ENCODE measurements around the gene NAALADL2.

The NAALADL2 gene

DNA sequence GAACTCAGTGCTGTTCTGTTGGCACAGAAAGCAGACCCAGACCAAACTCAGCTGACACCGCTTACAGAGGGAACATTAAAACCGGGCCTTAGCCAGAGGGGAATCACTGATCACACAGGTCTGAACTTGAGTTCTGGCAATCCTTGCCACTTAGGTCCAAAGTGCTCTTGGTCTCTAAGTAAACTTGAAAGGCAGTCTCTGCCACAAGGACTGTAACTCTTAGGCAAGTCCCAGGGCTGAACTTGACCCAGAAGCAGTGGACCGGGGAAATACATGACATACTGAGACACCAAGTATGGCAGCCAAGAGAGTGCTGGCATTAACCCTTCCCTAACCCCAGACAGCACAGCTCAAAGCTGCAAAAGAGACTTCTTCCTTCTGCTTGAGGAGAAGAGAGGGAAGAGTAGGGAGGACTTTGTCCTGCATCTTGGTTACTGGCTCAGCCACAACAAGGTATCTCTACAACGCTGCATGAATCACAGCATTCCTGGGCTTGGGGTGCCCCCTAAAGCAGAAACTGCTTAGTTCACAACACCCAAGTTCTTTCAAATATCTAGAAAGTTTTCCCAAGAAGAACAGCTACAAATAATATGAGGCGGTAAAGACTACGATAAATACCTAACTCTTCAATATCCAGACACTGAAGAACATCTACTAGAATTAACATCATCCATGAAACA lies 32.5 kb downstream of the NAALADL2 start:
- no peak for DNase-seq

- DNase-seq, result no peak
Observed at GRCh38 chr3:174907027-174907426, 47.9 kb downstream of the NAALADL2 start.

DNA sequence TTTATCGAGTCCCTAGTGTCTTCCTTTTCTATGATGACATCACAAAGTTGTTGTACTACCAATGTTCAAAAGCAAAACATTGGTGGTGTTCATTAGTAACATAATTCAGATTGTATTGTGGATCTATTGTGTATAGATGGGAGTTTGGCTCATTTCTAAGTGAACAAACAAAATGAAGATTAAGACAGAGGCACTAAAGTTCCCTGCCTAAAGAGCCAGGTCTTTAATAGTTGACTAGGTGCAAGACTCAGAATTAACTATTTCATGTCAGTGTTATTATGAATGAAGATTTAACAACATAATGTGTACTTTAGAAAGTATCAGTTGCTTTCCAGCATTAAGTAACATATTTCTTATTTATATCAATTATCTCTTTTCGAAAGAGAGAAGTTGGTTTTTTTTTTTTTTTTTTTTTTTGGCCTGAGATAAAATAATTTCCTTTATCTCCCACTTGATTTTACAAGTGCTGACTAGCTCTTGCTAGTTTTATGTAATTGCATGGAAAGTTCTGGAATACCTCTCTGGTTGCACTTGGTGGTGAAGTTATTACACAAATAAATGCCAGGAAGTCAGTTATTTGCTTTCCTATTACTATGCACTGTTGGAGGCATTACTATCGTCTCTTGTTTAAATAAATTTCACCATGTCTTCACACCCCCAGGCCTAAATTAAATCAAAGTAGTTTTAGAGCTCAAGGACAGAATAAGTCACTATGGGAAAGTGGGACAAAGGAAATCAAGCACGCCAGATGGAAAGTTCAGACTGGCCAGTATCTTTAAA lies 48.7 kb downstream of the NAALADL2 start:
- DNase-seq, result no peak

DNA sequence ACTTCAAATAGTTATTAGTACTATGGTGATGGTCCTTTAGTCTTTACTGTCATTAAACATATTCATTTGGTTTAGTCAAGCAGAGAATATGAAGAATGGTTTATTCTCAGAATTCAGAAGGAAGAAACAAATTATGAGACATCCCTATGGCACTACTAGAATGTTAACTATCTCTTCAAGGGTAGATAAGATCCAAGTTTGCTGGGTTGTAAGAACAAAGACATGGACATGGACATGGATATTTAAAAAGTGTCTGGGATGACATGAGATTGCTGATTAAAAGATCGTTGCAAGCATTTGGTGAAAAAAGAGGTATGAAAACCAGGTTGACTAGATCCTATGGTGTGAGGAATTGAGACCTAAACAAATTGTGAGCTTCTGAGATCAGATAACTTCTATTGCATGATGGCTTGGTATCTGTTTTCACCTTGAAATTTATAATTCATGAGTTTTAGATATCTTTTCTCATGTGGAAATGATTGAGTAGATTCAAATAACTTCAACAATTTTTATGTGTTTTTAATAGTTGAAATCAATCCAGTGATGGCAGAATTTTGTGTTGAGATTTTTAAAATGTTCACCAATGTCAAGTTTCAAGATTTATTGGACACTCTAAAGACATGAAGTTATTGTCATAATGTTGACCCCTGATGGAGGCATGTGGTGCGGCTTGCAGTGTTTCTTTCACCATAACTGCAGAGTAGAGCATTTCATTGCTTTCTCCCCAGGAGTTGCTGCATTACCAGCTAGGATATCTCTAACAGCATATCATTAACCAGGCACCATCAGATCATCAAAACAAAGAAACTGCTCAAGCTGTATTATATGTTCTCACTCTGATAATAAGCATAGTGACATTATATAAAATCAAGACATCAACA lies 72.6 kb downstream of the NAALADL2 start:
- DNase-seq, result no peak

GRCh38 chr3:174936590-174936989 lies 77.5 kb downstream of the NAALADL2 start:
- no peak for DNase-seq

DNA sequence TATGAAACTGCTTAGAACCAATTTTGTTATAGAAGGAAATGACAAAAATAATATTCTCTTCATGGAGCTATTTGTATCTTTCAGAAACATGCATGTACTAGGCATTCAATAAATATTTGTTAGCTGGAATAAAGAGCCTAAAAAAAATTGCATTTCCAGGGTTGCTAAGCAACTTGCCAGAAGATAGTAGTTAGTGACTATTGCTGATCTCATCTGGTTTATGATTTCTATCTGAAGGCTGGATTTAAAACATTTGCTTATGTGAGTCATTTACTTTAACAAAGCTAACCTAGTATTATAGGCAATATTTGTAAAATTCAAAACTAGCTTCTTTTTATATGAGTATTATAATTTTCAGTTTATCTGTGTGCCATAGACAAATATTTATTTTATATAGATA lies 78.3 kb downstream of the NAALADL2 start:
- DNase-seq, result no peak

DNA sequence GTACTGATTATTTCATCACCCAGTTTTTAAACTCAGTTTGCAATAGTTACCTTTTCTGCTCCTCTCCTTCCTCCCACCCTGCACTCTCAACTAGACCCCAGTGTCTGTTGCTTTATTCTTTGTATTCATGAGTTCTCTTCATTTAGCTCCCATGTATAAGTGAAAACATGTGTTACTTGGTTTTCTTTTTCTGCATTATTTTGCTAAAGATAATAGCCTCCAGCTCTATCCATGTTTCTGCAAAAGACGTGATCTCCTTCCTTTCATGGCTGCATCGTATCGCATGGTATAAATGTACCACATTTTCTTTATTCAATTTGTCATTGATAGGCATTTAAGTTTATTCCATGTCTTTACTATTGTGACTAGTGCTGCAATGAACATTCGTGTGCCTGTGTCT lies 79.0 kb downstream of the NAALADL2 start:
- DNase-seq, result no peak

DNA sequence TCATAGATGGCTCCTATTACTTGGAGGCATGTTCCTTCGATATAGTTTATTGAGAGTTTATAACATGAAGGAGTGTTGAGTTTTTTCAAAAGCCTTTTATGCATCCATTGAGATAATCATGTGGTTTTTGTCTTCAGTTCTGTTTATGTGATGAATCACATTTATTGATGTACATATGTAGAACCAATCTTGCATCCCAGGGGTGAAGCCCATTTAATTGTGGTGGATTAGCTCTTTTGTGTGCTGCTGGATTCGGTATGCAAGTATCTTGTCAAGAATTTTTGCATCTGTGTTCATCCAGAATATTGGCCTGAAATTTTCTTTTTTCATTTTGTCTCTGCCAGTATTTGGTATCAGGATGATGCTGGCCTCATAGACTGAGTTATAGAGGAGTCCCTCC lies 81.0 kb downstream of the NAALADL2 start:
- no peak for DNase-seq

GRCh38 chr3:174945276-174945675 lies 86.1 kb downstream of the NAALADL2 start:
- no peak for DNase-seq

GRCh38 chr3:174945951-174946350 lies 86.8 kb downstream of the NAALADL2 start:
- DNase-seq, result no peak

- DNase-seq, result no peak
Observed at GRCh38 chr3:174949523-174949922, 90.4 kb downstream of the NAALADL2 start.

DNA sequence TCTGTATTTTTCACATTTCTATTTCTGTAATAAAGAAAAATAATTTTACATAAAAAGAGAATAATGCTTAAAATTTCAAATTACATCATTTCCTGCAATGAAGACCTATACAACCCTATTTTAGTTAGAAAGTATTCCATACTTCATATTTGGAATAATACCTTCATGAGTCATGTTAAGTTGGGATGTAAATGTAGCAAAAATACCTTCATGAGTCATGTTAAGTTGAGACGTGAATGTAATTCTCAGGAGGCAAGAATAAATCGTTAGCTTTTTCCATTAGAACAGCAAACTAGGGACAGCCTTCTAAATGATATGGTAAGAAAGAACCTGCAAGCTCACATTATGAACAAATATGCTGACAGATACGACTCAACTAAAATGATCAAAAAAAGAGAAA lies 91.9 kb downstream of the NAALADL2 start:
- DNase-seq, result no peak

DNA sequence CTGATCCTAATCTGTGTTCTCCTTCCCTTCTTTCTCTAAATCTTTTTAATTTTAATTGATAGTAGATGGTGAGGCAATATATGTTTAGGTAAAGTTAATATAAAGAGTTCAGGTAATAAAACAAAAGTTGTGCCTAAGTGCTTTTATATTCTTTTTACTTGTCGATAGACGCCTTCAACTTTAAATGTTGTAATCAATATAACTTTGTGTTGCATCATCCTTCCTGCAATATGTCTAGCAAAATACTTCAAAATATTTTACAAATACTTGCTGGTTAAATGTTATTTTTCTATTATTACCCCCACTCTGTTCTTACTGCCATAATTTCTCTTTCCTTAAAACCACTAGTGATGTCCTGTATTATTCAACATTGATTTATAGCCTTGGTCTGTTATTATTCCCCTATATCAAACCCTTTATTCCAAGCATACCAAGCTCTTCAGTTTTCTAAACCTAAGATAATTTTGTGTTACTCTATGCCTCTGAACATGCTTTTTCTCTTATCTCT lies 92.4 kb downstream of the NAALADL2 start:
- DNase-seq, result no peak

GRCh38 chr3:174953068-174953467 lies 93.9 kb downstream of the NAALADL2 start:
- DNase-seq, result no peak

- DNase-seq, result no peak
Observed at GRCh38 chr3:174955513-174956016, 96.4 kb downstream of the NAALADL2 start.

DNA sequence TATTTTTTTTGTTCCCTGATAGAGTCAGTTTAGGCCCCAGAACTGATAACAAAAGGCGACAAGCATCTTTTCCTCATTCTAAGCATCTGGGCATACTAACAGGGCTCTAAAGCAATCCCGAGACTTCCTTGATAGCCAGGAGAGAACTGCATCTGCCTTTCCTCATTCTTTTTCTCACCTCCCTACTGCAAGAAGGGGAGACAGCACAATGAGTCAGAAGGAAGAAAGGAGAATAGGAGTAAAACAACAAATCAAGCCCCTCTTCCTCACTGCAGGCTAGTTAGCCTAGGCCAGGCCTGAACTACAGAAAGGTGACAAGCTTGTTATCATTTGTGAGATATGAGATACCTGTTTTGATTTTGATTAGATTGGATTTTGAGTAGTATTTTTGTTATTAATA lies 97.9 kb downstream of the NAALADL2 start:
- no peak for DNase-seq

GRCh38 chr3:174957551-174958001 lies 98.4 kb downstream of the NAALADL2 start:
- no peak for DNase-seq

DNA sequence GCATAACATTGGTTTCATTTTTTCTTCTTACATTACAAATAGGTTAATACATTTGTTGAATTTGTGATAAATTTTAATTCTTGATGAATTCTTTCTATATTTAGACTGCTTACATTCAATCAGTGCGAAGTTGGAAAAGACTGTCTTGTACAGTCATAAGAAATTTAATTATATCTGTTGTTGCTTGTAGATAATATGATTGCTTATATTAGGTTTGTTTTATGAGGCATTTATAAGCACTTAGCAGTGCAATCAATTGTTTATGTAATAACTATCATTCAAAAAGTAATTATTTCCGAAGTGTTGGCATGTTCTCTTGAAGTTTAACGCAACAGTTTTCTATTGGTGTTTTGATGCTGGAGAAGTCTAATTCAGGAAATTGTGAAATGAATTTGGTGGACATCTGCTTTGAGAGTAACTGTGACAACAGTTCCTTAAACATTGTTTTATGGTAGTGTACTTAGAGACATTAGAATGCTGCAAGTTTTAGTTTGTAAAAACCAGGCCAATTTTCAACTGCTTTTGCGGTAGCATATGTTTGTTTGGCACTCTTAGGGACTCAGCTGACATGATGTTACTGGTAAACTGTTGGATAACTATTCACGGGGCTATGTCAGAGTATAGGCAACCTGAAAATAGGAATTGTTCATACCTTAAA lies 99.7 kb downstream of the NAALADL2 start:
- no peak for DNase-seq

- DNase-seq, result no peak
Observed at GRCh38 chr3:174959556-174960065, 100.5 kb downstream of the NAALADL2 start.

DNA sequence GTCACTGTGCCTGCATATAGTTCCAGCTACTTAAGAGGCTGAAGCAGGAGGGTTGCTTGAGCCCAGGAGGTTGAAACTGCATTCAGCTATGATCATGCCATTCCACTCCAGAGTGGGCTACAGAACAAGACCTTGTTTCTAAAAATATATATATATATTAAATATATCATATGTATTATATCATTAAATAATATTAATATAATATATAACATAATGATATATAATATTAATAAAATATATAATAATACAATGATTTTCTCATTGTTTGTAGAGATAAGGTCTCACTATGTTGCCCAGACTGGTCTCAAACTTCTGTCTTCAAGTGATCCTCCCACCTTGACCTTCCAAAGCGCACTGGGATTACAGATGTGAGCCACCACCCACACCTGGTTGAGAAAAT lies 101.8 kb downstream of the NAALADL2 start:
- no peak for DNase-seq

DNA sequence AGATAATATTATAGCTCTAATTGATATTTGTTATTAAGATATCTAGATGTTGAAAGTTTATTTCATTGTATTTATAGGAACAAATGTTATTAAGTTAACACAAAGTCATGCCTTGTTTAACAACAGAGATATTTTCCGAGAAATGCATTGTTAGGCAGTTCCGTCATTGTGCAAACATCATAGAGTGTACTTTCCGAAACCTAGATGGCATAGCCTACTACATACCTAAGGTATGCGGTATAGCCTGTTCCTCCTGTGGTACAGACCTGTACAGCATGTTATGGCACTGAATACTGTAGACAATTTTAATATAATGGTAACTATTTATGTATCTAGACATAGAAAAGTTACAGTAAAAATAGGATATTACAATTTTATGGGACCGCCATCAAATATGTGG lies 114.3 kb downstream of the NAALADL2 start:
- DNase-seq, result no peak

DNA sequence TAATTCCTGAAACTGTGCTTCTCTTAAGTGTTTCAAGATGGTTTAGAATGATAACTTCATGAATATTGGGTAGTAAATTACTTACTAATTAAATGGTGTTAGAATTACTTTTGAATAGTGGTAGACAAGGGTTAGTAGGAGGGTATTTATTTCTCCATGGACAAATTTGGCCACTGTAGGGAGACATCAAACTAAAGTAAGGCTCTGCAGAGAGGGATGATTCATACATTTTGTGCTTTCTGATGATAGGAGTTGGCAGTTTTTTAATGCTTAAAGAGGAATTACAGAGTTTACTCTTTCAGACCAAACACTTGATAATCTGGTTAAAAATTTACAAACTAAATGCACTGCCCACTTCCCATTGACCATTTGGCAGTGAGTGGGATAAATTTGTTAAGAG lies 127.6 kb downstream of the NAALADL2 start:
- DNase-seq, result no peak

Measured in NCI-H187 (cell line).